ENCODE measurements around the gene ZNF208. TPM values are rescaled to one million over a fixed set of nuclear protein-coding genes. Genes with fewer than 3 reads are reported as not detected.
A peak's percentile ranks its signal among the peaks of the same experiment; 100 is the strongest.
"Not testable (repeated sequence)": the region's sequence is repeated elsewhere in the genome, so short reads cannot be mapped to it uniquely, and the experiment has no call there.

Gene ZNF208
- total RNA-seq, 2 donors from 2014 or later = 2.1 to 4.2 TPM

DNA sequence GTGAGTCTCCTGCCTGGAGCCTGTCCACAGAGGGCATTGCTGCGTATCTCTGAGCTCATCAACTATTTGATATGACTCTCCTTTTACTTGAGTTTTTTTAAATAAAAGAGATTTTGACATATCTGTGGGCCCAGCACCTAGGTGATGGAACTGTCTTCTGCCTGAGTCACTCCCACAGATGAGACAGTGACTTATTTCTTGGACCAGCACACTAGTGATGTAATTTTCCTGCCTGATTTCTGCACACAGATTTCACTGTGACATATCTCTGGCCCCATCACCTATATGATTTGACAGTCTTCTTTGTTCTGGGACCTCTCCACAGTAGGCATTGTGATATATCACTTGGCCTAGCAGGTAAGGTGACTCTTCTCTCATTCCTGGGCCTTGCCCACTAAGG, 108.2 kb downstream of the ZNF208 start:
- H3K27ac Mint-ChIP-seq = no peak overlapping the region
- ATAC-seq = no peak
- peaks cover 0 to 16% of the 10 kb centered on the region in 2 donors for H3K36me3 Mint-ChIP-seq
- peaks cover 14 to 15% of the 10 kb centered on the region in 2 donors for H3K9me3 Mint-ChIP-seq
- DNase-seq (ENCODE audit: low spot score in 2 of 2) = no peak

GRCh38 chr19:21901861-21902260, 108.9 kb downstream of the ZNF208 start:
- no peak for ATAC-seq
- DNase-seq (ENCODE audit: low spot score in 2 of 2) = no peak
- no peak overlapping the region for H3K27ac Mint-ChIP-seq
- peaks cover 20 to 22% of the 10 kb centered on the region in 2 donors for H3K9me3 Mint-ChIP-seq
- peaks cover 2 to 23% of the 10 kb centered on the region in 2 donors for H3K36me3 Mint-ChIP-seq

- peaks cover 6 to 25% of the 10 kb centered on the region in 2 donors for H3K36me3 Mint-ChIP-seq
- no peak overlapping the region for H3K27ac Mint-ChIP-seq
- no peak for ATAC-seq
- peaks cover 21 to 30% of the 10 kb centered on the region in 2 donors for H3K9me3 Mint-ChIP-seq
- DNase-seq (ENCODE audit: low spot score in 2 of 2) = no peak
These were observed 110.3 kb downstream of the ZNF208 start for GRCh38 chr19:21900401-21900800.

DNA sequence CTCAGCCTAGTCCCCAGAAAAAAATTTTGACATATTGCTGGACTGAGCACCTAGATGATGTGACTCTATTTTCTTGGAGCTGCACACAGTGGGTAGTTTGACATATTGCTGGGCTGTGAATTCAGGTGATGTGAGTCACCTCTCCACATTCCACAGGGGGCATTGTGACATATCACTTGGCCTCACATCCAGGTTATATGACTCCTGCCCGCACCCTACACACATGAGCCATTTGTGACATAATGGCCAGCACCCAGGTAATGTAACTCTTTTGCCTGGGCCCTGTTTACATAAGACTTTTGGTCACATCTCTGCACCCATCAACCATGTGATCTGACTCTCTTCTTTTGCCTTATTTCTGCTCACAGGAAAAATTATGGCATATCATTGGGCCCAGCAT, 119.7 kb downstream of the ZNF208 start:
- Mint-ChIP-seq H3K36me3 (no peaks in the 10 kb centered on the region), H3K9me3 (peaks cover 5 to 6% of the 10 kb centered on the region in 2 donors), H3K27ac (no peak overlapping the region)
- DNase-seq (ENCODE audit: low spot score in 2 of 2) = no peak
- no peak for ATAC-seq

DNA sequence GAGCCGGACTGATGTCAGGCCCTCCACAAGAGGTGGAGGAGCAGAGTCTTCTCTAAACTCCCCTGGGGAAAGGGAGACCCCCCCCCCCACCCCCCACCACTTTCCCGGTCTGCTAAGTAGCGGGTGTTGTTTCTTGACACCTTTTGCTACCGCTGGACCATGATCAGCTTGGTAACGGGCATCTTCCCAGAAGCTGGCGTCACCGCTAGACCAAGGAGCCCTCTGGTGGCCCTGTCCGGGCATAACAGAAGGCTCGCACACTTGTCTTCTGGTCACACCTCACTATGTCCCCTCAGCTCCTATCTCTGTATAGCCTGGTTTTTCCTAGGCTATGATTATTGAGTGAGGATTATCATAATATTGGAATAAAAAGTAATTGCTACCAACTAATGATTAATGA, 120.7 kb downstream of the ZNF208 start:
- H3K27ac Mint-ChIP-seq, ATAC-seq, H3K36me3 Mint-ChIP-seq, H3K9me3 Mint-ChIP-seq: not testable (repeated sequence)
- peak in 1 of 2 donors; percentile 20 for DNase-seq (ENCODE audit: low spot score in 2 of 2)

- not testable (repeated sequence) for DNase-seq (ENCODE audit: low spot score in 2 of 2); H3K36me3 Mint-ChIP-seq; H3K27ac Mint-ChIP-seq; ATAC-seq; H3K9me3 Mint-ChIP-seq
These were observed 125.2 kb downstream of the ZNF208 start for GRCh38 chr19:21885516-21885915.

- not testable (repeated sequence) for H3K9me3 Mint-ChIP-seq; H3K27ac Mint-ChIP-seq; H3K36me3 Mint-ChIP-seq; DNase-seq (ENCODE audit: low spot score in 2 of 2); ATAC-seq
These were observed 126.0 kb downstream of the ZNF208 start for GRCh38 chr19:21884786-21885185.

GRCh38 chr19:21883516-21883915, 127.2 kb downstream of the ZNF208 start:
- H3K9me3 Mint-ChIP-seq = peaks cover 0 to 5% of the 10 kb centered on the region in 2 donors
- no peak for DNase-seq (ENCODE audit: low spot score in 2 of 2)
- no peaks in the 10 kb centered on the region for H3K36me3 Mint-ChIP-seq
- no peak for ATAC-seq
- H3K27ac Mint-ChIP-seq = no peak overlapping the region

Other genes starting within 250 kb of the ZNF208 start
- 10 to 100 TPM; 20.7 to 25.4 TPM for gene ZNF100, start 243.4 kb downstream of the ZNF208 start, total RNA-seq
- gene ZNF43, start 174.8 kb downstream of the ZNF208 start, total RNA-seq = 10 to 100 TPM; 34.0 to 37.7 TPM
- 10 to 100 TPM; 12.4 to 12.5 TPM for gene ZNF257, start 41.5 kb upstream of the ZNF208 start, total RNA-seq
- not detected for gene ZNF676, start 186.0 kb upstream of the ZNF208 start, total RNA-seq

Measured in activated naive CD4-positive, alpha-beta T cell treated with anti-CD3 and anti-CD28 coated beads, Interleukin-2, amount 50 U/mL, for 72 hours (primary cell).